Activated B cell treated with CpG ODN at 0.5 μM for 24 hours (primary cell): ENCODE results near the gene MOGAT2. TPM values are rescaled to one million over a fixed set of nuclear protein-coding genes. Genes with fewer than 3 reads are reported as not detected.

ENCODE experiments used
- ATAC-seq: fragments of 200-7000 bp; cut with Tn5 transposase; one replicate; pipeline ENCODE4 v1.10.0; 2021; ENCODE audit warnings: low read depth, mild to moderate bottlenecking, moderate library complexity
- CTCF ChIA-PET: fragments of 350-600 bp; sonication (Branson Sonifier 250); formaldehyde crosslinking; loops from one replicate; lab custom pipeline; 2021; ENCODE audit warnings: antibody characterized with exemption; lab: Charles Lee
- POLR2A ChIA-PET: fragments of 350-600 bp; sonication (Branson Sonifier 250); formaldehyde crosslinking; loops from one replicate; lab custom pipeline; 2021; ENCODE audit warnings: antibody characterized with exemption; lab: Charles Lee
- DNase-seq: peaks from one replicate; pipeline ENCODE4 v3.0.0; 2022
- H3K27ac Mint-ChIP-seq: one replicate; pipeline ENCODE4 v1.8.0; 2020; ENCODE audit warnings: mixed read lengths
- H3K27me3 Mint-ChIP-seq: one replicate; pipeline ENCODE4 v1.8.0; 2021; ENCODE audit warnings: mixed read lengths
- H3K36me3 Mint-ChIP-seq: one replicate; pipeline ENCODE4 v1.8.0; 2021; ENCODE audit warnings: low read depth, mixed read lengths
- H3K4me1 Mint-ChIP-seq: one replicate; pipeline ENCODE4 v1.8.0; 2021; ENCODE audit warnings: mixed read lengths
- H3K4me3 Mint-ChIP-seq: one replicate; pipeline ENCODE4 v1.8.0; 2020; ENCODE audit warnings: mild to moderate bottlenecking, mixed read lengths
- H3K9me3 Mint-ChIP-seq: one replicate; pipeline ENCODE4 v1.8.0; 2020; ENCODE audit warnings: mixed read lengths
- intact Hi-C: fragments of 100-400 bp; cut with micrococcal nuclease; formaldehyde crosslinking; loops from one replicate; pipeline ENCODE4 v1.15.1; 2024
- total RNA-seq: library from RNA; stranded (reverse); gene quantifications from 2 replicates; pipeline ENCODE4 v1.2.3, GENCODE V29; 2022
- TF ChIP-seq, protein P1 (sequence below): fragments of 200-600 bp; IDR thresholded peaks from one replicate; pipeline ENCODE4 v1.8.0; 2022; ENCODE audit warnings: antibody characterized with exemption, mild to moderate bottlenecking

Gene MOGAT2
- total RNA-seq, 1 donor from 2014 or later: 0.22 TPM

DNA sequence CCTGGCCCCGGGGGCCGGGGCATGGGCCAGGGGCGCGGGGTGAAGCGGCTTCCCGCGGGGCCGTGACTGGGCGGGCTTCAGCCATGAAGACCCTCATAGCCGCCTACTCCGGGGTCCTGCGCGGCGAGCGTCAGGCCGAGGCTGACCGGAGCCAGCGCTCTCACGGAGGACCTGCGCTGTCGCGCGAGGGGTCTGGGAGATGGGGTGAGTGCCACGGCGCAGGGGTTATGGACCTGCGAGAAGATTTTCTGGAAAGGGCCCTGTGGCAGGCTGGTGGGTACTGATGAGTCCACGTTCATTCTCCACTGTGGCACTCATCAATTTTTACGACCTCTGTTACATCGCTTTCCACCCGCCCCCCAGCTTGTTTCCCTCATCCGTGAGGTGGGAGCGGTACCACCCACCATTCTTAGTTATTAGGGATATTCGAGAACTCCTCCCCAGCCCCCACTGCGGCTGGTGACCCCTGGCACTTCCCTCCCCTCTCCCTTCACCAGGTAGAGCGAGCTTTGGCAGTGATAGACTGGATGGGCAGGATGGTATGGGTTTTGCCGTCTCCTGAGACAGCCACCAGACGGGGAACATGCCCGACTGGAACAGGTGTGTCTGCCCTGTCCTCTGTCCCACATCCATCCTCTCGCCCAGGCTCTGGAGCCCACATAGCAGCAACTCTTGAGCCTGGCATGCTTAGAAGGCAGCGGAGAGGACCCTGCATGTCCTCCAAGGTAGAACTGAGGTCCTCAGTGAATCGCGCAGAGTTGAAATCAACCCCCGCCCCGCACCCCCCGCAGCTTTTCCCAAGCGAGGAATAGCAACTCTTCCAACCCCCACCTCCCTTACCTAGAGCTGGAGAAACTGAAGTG lies 51.5 kb downstream of the MOGAT2 start:
- Mint-ChIP-seq H3K27me3 (no peaks in the 10 kb centered on the region), H3K4me3 (peak overlapping the region; percentile 83), H3K9me3 (no peaks in the 10 kb centered on the region), H3K36me3 (no peaks in the 10 kb centered on the region), H3K4me1 (peaks cover 64% of the 10 kb centered on the region), H3K27ac (peak overlapping the region; percentile 69)
- DNase-seq (no peak), ATAC-seq (no peak)
- POLR2A ChIA-PET: interaction anchor here (1.0 kb wide), 1 partner anchor 9 kb away, joined by 3 read pairs; no protein-coding TSS in a partner anchor
- TF ChIP-seq, protein P1, sequence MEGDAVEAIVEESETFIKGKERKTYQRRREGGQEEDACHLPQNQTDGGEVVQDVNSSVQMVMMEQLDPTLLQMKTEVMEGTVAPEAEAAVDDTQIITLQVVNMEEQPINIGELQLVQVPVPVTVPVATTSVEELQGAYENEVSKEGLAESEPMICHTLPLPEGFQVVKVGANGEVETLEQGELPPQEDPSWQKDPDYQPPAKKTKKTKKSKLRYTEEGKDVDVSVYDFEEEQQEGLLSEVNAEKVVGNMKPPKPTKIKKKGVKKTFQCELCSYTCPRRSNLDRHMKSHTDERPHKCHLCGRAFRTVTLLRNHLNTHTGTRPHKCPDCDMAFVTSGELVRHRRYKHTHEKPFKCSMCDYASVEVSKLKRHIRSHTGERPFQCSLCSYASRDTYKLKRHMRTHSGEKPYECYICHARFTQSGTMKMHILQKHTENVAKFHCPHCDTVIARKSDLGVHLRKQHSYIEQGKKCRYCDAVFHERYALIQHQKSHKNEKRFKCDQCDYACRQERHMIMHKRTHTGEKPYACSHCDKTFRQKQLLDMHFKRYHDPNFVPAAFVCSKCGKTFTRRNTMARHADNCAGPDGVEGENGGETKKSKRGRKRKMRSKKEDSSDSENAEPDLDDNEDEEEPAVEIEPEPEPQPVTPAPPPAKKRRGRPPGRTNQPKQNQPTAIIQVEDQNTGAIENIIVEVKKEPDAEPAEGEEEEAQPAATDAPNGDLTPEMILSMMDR: no peak
- intact Hi-C loops: loop anchor here (1.0 kb wide), 6 partner anchors 46 to 676 kb away; partner anchors contain the start of gene EMSY
- CTCF ChIA-PET: no interaction called here

DNA sequence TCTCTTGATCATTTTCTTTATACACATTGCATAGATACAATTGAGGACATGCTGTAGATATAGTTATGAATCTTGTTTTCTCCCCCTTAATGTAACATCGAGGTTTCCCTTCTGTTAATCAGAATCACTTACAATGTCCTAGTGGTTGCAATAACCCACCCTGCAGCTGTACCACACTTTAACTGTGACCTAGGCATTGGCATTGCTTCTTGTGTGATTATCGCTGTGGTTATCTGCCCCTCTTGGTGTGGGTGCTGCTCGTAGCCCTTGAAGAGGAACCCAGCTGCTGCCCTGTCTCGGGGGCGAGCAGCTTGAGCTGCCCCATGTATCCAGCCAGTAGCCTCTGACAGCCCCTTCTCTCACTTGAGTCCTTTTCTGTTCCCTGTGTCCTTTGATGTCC lies 52.5 kb downstream of the MOGAT2 start:
- H3K4me3 Mint-ChIP-seq: peak overlapping the region; percentile 83
- H3K9me3 Mint-ChIP-seq: no peaks in the 10 kb centered on the region
- ATAC-seq: no peak
- H3K27me3 Mint-ChIP-seq: no peaks in the 10 kb centered on the region
- no peak overlapping the region for H3K27ac Mint-ChIP-seq
- no peak for DNase-seq
- ChIA-PET POLR2A (no interaction called here), CTCF (interaction anchor here (0.7 kb wide), 1 partner anchor 30 kb away, joined by 3 read pairs; no protein-coding TSS in a partner anchor)
- intact Hi-C loops: no loop called here
- no peaks in the 10 kb centered on the region for H3K36me3 Mint-ChIP-seq
- H3K4me1 Mint-ChIP-seq: peaks cover 71% of the 10 kb centered on the region
- TF ChIP-seq, protein P1: no peak

DNA sequence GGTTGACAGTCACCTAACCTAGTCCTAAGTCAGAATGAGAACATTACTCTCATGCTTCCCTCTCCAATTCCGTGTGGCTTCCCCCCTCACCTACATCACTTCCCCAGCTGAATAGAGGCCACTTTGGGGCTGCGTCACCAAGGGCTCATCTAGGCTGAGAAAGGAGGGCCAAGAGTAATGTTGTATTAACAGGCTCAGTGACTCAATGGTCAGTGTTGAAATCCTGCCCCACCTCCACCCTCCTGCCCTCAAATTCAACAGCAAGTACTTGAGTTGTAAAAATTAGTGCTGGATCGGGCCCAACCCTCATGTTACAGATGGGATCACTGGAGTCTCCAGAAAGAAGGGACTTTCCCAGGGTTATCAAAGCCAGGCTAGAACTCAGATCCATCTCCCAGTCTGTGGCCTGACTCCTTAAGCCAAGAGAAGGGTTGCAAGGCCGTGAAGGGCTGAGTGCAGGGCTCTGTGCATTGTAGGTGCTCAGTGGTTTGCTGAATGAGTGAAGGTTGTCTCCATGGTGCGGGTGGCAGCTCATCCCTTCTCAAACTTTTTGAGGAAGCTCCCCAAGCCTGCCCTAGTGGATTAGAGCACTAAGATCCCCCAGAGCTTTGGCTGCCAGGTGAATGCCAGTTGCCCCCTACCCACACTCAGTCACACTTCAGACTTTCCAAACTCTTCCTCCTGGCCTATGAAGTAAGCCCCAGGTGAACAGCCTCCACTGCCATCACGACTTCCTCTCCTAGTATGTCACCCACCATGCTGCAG lies 54.2 kb downstream of the MOGAT2 start:
- CTCF ChIA-PET: no interaction called here
- intact Hi-C loops: loop anchor here (2.0 kb wide), 1 partner anchor 53 kb away; no protein-coding TSS in a partner anchor
- Mint-ChIP-seq H3K4me3 (no peak overlapping the region), H3K27me3 (no peaks in the 10 kb centered on the region), H3K4me1 (peaks cover 77% of the 10 kb centered on the region), H3K36me3 (peaks cover 3% of the 10 kb centered on the region), H3K27ac (peak overlapping the region; percentile 76), H3K9me3 (no peaks in the 10 kb centered on the region)
- TF ChIP-seq, protein P1: no peak
- no peak for DNase-seq
- no peak for ATAC-seq
- POLR2A ChIA-PET: no interaction called here

DNA sequence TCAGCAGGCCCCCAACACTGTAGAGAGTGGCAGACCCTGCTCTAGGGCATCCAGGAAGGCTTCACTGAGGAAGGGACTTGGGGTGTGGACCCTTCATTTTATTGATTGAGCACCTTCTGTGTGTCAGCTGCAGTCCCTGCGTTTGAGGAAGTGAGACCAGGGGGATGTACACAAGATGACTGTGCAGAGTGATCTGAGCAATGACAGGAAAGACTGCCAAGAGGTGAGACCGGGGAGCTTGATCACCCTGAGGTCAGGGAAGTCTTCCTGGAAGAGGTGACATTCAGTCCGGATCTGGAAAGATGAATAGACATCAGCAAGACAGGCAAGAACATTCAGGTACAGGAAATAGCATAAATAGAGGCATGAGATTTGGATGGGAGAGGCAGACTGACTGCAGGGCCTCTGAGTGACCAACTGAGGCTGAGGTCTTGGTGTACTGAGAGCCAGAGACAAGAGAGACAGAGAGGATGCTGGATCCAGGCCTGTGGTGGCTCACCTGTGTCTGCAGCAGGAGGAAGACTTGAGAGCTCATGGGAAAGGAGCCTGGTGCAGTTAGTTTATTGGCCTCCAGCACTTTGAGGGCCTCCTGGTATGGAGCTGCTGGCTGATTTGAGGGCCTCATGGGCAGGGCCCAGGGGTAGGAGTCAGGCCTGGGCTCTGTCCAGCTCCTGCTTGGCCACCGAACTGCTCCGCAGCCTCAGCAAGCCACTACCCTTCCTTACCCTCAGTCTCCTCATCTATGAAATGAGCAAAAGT lies 56.1 kb downstream of the MOGAT2 start:
- ChIA-PET POLR2A (interaction anchor here (0.6 to 1.8 kb wide), 11 partner anchors 8 to 120 kb away, joined by 3 to 6 read pairs (median 5); no protein-coding TSS in a partner anchor), CTCF (interaction anchor here (1.0 to 1.8 kb wide), 3 partner anchors 29 to 93 kb away, joined by 3 to 8 read pairs (median 3); no protein-coding TSS in a partner anchor)
- DNase-seq (peak; percentile 42), ATAC-seq (peak; percentile 80)
- Mint-ChIP-seq H3K9me3 (no peaks in the 10 kb centered on the region), H3K27me3 (no peaks in the 10 kb centered on the region), H3K36me3 (peaks cover 3% of the 10 kb centered on the region), H3K4me3 (peak overlapping the region; percentile 1), H3K27ac (peak overlapping the region; percentile 76), H3K4me1 (peaks cover 80% of the 10 kb centered on the region)
- TF ChIP-seq, protein P1: no peak
- intact Hi-C loops: loop anchor here (1.0 to 2.0 kb wide), 5 partner anchors 42 to 100 kb away; partner anchors contain the start of gene UVRAG
